ENCODE results near the gene TMIGD1. TPM values are rescaled to one million over a fixed set of nuclear protein-coding genes. Genes with fewer than 3 reads are reported as not detected.

The TMIGD1 gene
- total RNA-seq, 1 experiment from 2014 or later: not detected

- Histone ChIP-seq H3K79me2 (ENCODE audit: insufficient read depth, low read length) (no peaks in the 10 kb centered on the region), H3K4me2 (ENCODE audit: insufficient read depth, insufficient read length, low read length) (no peak overlapping the region), H3K79me1 (ENCODE audit: insufficient read depth, low read depth, low read length, poor library complexity, severe bottlenecking) (no peaks in the 10 kb centered on the region), H3K9ac (ENCODE audit: extremely low read depth, insufficient read length, low read length) (no peak overlapping the region), H2AK5ac (ENCODE audit: insufficient read length, low read length) (no peak overlapping the region), H2BK15ac (ENCODE audit: low read depth, low read length) (no peak overlapping the region), H3K27ac (ENCODE audit: insufficient read length, low read depth, low read length) (no peak overlapping the region), H2BK5ac (ENCODE audit: insufficient read length, low read length) (no peak overlapping the region), H2BK12ac (ENCODE audit: insufficient read length, low read depth, low read length) (no peak overlapping the region), H3K23ac (ENCODE audit: insufficient read length, low read depth, low read length) (no peak overlapping the region), H3T11ph (ENCODE audit: low read length) (no peak overlapping the region), H3K18ac (ENCODE audit: insufficient read length, low read depth, low read length) (no peak overlapping the region), H3K14ac (ENCODE audit: insufficient read depth, low read length) (no peak overlapping the region), H2BK120ac (ENCODE audit: low read depth, low read length, poor library complexity, severe bottlenecking) (no peak overlapping the region), H3K56ac (ENCODE audit: insufficient read length, low read depth, low read length) (no peak overlapping the region), H2BK20ac (ENCODE audit: low read depth, low read length, poor library complexity, severe bottlenecking) (no peak overlapping the region), H4K91ac (ENCODE audit: insufficient read length, low read depth, low read length) (no peak overlapping the region), H4K8ac (replicated peaks; ENCODE audit: insufficient read length, low read depth, low read length) (no peak overlapping the region), H4K5ac (ENCODE audit: insufficient read length, low read depth, low read length) (no peak overlapping the region), H3K4ac (ENCODE audit: low read depth, low read length) (no peak overlapping the region), H4K20me1 (ENCODE audit: control insufficient read depth, insufficient read depth, insufficient read length) (no peaks in the 10 kb centered on the region), H3K27me3 (ENCODE audit: insufficient read depth, low read length) (no peaks in the 10 kb centered on the region), H3K23me2 (ENCODE audit: insufficient read length, low read depth, low read length, poor library complexity, severe bottlenecking) (no peaks in the 10 kb centered on the region), H3K9me3 (ENCODE audit: control insufficient read depth, low read depth, low read length) (no peaks in the 10 kb centered on the region), H3K4me1 (ENCODE audit: insufficient read depth, low read length) (no peaks in the 10 kb centered on the region), H2AFZ (ENCODE audit: low read length) (no peak overlapping the region)
- no peak for DNase-seq
- no peak for TF ChIP-seq CTCF (conservative IDR thresholded peaks at IDR 0.05)
- no peak overlapping the region for H3K27ac Mint-ChIP-seq
- peaks cover 5% of the 10 kb centered on the region for H3K27me3 Mint-ChIP-seq (ENCODE audit: low read depth)
- H3K4me3 Mint-ChIP-seq: no peak overlapping the region
- peaks cover 0 to under 1% of the 10 kb centered on the region in 2 experiments; a peak in 1 of 4 replicates for H3K4me1 Mint-ChIP-seq
- no CpG with 5 or more reads among the region's 4 CpGs for WGBS (ENCODE audit: extremely low coverage, insufficient read length, low lambda C conversion rate)
- no peaks in the 10 kb centered on the region for H3K36me3 Mint-ChIP-seq (ENCODE audit: insufficient read depth in 1 of 3, low read depth in 3 of 3)
- no peaks in the 10 kb centered on the region for H3K9me3 Mint-ChIP-seq
Observed at GRCh38 chr17:30297715-30298114, 36.1 kb downstream of the TMIGD1 start.
